Hematopoietic multipotent progenitor cell treated with erythropoietin and hydrocortisone succinate and interleukin-3 and kit ligand, for 6 days (in vitro differentiated cells): ENCODE measurements around the gene UBA1.

Source experiments
- DNase-seq: peaks from one replicate; pipeline ENCODE4 v3.0.0-alpha.2; 2015

The UBA1 gene

GRCh38 chrX:47193475-47194193 lies at the start of gene UBA1:
Gene UBA1, plus strand, starts transcription at chrX:47193829. Its CDS starts 4,974 bp downstream, at chrX:47198803.
- DNase-seq, result peak; percentile 96

- peak; percentile 66 for DNase-seq
Measured at GRCh38 chrX:47143894-47144625, 49.6 kb upstream of the UBA1 start.

GRCh38 chrX:47144626-47145394 lies 48.8 kb upstream of the UBA1 start, which contains the start of the genes NDUFB11 and RBM10:
Gene NDUFB11, minus strand, starts transcription at chrX:47144702. Its CDS starts 23 bp downstream, at chrX:47144679.
Gene RBM10, plus strand, starts transcription at chrX:47145221. Its CDS starts 2,261 bp downstream, at chrX:47147482.
- peak; percentile 95 for DNase-seq

GRCh38 chrX:47145395-47146120 lies 48.1 kb upstream of the UBA1 start:
- peak; percentile 26 for DNase-seq

- peak; percentile 27 for DNase-seq
Measured at GRCh38 chrX:47146121-47146935, 47.3 kb upstream of the UBA1 start.

GRCh38 chrX:47146936-47147859 lies 46.4 kb upstream of the UBA1 start:
- DNase-seq, result no peak

- DNase-seq, result no peak
Measured at GRCh38 chrX:47148946-47149345, 44.7 kb upstream of the UBA1 start.

- DNase-seq, result no peak
Measured at GRCh38 chrX:47151435-47151834, 42.2 kb upstream of the UBA1 start.

- no peak for DNase-seq
Measured at GRCh38 chrX:47156611-47157520, 36.8 kb upstream of the UBA1 start.

GRCh38 chrX:47158131-47158530 lies 35.5 kb upstream of the UBA1 start:
- peak; percentile 4 for DNase-seq

- DNase-seq, result no peak
Measured at GRCh38 chrX:47158781-47159180, 34.8 kb upstream of the UBA1 start.

GRCh38 chrX:47160781-47161180 lies 32.8 kb upstream of the UBA1 start:
- no peak for DNase-seq

GRCh38 chrX:47162927-47163583 lies 30.6 kb upstream of the UBA1 start:
- no peak for DNase-seq

GRCh38 chrX:47164420-47164819 lies 29.2 kb upstream of the UBA1 start:
- DNase-seq, result no peak

- no peak for DNase-seq
Measured at GRCh38 chrX:47166126-47166525, 27.5 kb upstream of the UBA1 start.

- no peak for DNase-seq
Measured at GRCh38 chrX:47168495-47169073, 25.0 kb upstream of the UBA1 start.

GRCh38 chrX:47169273-47169672 lies 24.4 kb upstream of the UBA1 start:
- no peak for DNase-seq

- no peak for DNase-seq
Measured at GRCh38 chrX:47169726-47170515, 23.7 kb upstream of the UBA1 start.
